T1000 (cell line): Measurements from ENCODE around the gene NAALADL2.
"Not testable (repeated sequence)": the region's sequence is repeated elsewhere in the genome, so short reads cannot be mapped to it uniquely, and the experiment has no call there.

Source experiments
- DNase-seq: peaks from one replicate; lab custom pipeline; 2025; ENCODE audit warnings: mixed read lengths; lab: John Stamatoyannopoulos, UW

Gene NAALADL2

DNA sequence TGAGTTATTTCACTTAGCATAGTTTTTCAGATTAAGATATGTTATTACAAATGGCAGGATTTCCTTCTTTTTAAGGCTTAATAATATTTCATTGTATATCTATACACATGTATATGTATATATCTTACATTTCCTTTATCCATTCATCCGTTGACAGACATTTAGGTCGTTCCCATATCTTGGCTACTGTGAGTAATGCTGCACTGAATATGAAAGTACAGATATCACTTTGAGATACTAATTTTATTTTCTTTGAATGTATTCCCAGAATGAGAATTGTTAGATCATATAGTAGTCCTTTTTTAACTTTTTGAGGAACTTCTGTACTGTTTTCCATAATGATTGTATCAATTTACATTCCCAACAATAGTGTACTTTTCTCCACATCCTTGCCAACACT, 270.4 kb downstream of the NAALADL2 start:
- no peak for DNase-seq

- not testable (repeated sequence) for DNase-seq
These were observed 272.7 kb downstream of the NAALADL2 start for GRCh38 chr3:175131866-175132265.

DNA sequence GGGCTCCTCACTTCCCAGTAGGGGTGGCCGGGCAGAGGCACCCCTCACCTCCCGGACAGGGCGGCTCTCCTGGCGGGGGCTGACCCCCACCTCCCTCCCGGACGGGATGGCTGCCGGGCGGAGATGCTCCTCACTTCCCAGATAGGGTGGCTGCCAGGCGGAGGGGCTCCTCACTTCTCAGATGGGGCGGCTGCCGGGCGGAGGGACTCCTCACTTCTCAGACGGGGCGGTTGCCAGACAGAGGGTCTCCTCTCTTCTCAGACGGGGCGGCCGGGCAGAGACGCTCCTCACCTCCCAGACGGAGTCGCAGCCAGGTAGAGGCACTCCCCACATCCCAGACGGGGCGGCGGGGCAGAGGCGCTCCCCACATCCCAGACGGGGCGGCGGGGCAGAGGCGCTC, 273.6 kb downstream of the NAALADL2 start:
- DNase-seq = not testable (repeated sequence)

DNA sequence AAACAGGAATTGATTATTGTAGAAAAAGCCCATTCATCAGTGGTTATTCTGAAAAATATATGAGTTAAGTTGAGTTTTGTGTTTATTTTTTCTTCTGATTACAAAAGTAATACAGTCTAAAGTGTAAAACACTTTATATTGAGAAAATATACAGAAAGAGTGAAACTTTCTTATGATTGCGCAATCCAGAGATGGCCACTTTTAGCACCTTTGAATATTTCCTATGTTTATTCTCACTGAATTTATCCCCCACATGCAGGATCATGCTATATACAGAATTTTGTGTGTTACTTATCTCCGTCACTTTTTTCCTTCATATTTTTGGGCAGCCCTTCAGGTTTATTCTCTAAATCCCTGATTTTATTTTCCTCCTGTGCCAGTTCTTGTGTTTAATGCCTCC, 285.2 kb downstream of the NAALADL2 start:
- no peak for DNase-seq

- DNase-seq = no peak
These were observed 287.1 kb downstream of the NAALADL2 start for GRCh38 chr3:175146258-175146657.

GRCh38 chr3:175149675-175150074, 290.5 kb downstream of the NAALADL2 start:
- DNase-seq = no peak

- DNase-seq = no peak
These were observed 291.8 kb downstream of the NAALADL2 start for GRCh38 chr3:175150812-175151401.

DNA sequence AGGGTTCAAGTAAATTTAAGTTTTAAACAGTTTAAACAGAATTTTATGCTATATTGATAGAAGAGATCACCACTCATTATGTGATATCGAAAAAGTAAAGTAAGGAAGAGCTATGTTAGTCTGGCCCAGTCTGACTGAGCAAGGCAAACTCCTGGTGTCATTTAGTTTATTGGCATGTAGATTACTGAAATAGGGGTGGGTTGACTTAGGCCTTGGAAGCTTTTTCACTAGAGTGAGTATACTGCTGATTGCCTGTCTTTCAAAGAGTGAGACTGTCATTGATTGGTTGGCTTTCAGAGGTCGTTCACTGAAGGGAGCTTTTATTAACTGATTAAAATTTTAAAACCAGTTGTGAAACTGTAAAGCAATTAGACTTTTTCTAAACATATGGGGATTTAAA, 294.5 kb downstream of the NAALADL2 start:
- DNase-seq = no peak

- no peak for DNase-seq
These were observed 296.0 kb downstream of the NAALADL2 start for GRCh38 chr3:175155172-175155571.

DNA sequence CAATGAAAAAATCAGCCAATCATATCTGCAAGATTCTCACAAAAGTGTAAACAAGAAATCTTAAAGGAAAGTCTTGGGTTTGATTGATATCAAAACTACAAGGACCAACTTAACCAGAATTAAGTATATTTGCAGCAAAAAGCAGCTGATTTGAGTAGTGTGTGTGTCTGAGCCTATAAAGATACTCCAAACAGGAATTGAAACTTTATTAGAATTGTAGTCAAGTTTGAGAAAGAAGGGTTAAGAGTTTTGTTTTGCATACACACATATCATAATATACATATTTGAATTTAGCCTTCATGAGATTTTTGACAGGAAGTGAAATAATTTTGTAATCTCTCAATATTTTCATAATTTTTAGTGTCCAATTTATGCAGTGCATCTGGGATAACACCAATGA, 300.1 kb downstream of the NAALADL2 start:
- DNase-seq = no peak

GRCh38 chr3:175161291-175161690, 302.2 kb downstream of the NAALADL2 start:
- DNase-seq = no peak

DNA sequence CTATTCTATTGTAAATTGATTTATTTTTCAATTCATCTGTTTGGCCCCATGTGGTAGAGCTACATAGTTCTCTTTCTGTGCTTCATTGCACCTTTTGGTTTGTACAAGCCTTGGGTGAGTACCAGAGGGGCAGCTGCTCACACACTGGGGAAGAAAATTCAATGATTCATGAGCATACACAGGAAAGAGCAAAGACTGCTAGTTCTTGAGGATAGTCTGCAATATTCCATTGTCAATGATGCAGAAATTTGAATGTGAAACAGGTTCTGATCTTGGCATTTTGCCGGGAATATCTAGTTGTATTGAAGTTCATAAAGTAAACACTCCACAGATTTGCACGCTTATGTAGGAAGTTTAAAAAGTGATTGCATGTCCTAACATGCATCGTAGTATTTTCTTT, 304.6 kb downstream of the NAALADL2 start:
- DNase-seq = no peak

GRCh38 chr3:175173117-175173516, 314.0 kb downstream of the NAALADL2 start:
- not testable (repeated sequence) for DNase-seq

- no peak for DNase-seq
These were observed 317.4 kb downstream of the NAALADL2 start for GRCh38 chr3:175176556-175176955.

- no peak for DNase-seq
These were observed 319.9 kb downstream of the NAALADL2 start for GRCh38 chr3:175179055-175179454.

DNA sequence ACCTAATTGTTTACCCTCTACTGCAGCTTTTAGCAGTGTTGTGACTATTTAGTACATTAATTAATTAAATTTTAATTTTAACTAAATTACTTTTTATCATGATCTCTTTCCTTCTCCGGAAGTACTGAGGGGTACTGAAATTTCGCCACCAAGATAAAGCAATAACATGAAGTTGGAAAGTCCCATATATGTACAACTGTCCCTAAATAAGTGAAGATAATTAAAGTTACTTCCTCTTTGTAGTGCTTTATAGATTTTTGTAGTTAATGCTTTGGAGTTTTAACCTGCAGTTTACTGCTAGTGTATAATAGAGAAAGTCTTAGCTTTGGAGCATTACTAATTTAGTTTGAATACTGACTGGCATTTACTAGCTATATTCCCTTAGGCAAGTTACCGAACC, 325.3 kb downstream of the NAALADL2 start:
- no peak for DNase-seq

DNA sequence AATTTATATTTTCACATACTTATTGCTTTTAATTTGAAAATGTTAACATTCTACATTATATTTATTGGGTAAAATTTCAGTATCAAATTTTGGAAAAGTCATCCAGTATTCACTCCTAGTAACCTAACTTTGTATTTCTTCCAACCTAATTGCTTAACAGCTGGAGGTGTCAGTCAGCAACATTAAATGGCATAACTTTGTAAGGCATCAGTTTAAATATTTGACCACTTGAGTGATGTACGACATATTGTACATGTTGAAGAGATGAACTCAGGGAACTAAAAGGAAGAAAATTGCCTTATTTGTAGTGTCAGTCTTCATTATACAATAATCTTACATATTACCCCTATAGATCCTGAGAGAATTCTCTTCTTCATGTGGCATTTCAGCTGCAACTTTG, 326.8 kb downstream of the NAALADL2 start:
- no peak for DNase-seq

- no peak for DNase-seq
These were observed 327.4 kb downstream of the NAALADL2 start for GRCh38 chr3:175186511-175186910.

DNA sequence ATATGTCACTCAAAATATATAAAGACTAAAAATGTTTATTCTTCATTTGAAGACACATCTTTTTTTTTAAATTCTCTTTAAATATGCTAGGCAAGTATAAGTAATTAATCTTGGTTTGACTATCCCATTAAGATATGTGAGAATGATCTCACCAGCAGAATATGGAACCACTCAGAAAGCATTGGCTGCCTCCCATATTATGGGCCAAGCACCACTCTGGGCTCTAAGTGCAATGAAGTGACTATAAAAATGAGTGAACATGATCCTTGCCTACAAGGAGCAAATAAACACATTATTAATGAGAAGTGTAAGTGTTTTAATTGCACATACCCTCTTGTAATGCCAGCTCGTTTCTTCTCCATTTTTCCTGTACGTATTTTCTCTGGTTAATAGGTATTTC, 328.5 kb downstream of the NAALADL2 start:
- no peak for DNase-seq

- DNase-seq = no peak
These were observed 333.4 kb downstream of the NAALADL2 start for GRCh38 chr3:175192536-175192935.

DNA sequence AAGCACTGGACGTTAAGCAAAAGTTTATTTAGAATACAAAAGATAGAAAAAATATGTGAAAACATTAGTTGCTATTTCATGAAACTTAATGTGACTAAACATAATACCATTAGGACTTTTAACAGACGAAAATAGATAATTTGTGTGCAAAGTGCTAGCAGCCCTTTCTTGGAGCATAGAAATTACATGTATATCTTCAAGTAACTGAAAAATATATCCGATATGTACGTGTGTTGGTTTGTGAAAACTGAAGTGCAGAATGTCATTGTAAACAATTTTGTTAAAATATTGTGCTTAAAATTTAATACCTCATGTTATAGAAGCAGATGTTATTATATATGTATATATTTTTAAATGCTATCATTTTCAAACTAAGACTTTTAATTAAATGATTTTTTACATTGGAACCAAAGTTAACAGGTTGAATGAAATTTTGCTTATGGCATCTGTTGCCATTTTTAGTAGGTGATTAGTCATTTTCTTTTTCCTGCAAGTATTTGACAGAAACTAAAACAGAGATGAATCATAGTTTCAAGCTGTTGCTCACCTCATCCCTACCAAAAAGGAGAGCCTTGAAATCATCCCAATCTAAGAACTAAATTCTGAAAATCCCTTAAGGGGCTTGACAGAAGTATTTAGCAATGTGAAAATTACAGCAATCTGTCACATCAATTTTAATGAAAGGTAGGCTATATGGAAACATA, 334.8 kb downstream of the NAALADL2 start:
- DNase-seq = no peak

DNA sequence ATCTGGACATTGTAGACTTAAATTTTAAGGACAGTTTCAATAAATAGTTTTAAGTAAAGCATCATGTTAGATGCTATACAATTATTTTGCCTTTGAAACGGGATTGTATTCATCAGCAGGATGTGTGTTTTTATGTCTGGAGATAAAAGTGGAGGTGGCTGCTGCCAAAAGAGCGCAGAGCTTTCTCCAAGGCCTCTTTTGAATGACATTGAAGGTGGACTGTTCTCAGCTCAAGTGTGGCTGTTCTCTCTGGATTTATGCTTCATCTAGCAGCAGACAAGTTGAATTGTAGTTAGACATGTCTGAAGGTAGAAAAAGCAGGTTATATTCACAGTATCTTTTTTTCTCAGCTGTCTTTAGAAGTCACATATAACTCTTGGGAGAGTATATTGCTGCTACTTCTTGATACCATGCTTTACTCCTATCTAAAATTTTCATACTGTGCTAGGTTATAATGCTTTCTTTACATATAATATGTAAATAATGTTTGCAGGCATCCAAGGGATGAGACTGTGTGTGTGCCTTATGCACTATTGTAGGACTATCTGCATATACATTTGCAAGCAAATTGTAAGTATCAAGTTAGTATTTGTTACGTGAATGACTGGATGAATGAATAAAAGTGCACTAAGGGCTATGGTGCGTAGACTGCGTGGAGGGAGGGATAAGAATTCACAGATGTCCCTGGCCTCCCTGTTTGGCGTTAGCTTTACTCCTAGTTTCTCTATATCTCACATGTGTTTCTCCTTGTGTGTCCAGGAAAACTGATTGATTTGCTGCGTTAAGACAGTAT, 340.1 kb downstream of the NAALADL2 start:
- no peak for DNase-seq

DNA sequence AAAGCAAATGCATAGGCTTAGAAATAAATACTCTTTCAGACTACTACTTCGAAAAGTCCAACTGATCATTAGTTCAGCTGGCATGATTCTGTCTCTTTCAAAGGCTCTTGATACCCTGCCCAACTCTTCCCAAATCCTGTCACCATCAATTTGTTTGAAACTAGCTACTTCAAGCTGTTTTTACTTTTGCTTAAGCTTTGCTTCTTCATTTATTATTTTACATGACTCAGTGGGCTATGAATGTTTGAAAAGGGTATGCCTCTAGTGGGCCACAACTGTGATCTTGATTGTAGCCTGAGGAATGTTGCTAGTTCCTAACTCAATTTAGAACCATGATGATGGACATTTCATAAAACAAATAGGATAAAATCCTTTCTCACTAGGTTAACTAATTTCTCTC, 340.8 kb downstream of the NAALADL2 start:
- no peak for DNase-seq
